WTC11 (cell line): Measurements from ENCODE around the gene BOK. TPM values are rescaled to one million over a fixed set of nuclear protein-coding genes. Genes with fewer than 3 reads are reported as not detected.
A peak's percentile ranks its signal among the peaks of the same experiment; 100 is the strongest.

Experiments used
- ATF3 ChIP-seq: sonication (generic); formaldehyde crosslinking; conservative IDR thresholded peaks from 2 replicates; pipeline ENCODE4 v1.8.1; 2022; ENCODE audit warnings: mild to moderate bottlenecking, missing genetic modification reagents
- CDX4 ChIP-seq: fragments of 250-450 bp; sonication (Bioruptor Pico); IDR thresholded peaks from 2 replicates; pipeline ENCODE4 v1.9.0; 2021; ENCODE audit warnings: moderate library complexity, mild to moderate bottlenecking, inconsistent platforms, borderline replicate concordance
- CREM ChIP-seq: sonication (generic); formaldehyde crosslinking; IDR thresholded peaks from 2 replicates; pipeline ENCODE4 v1.8.1; 2022; ENCODE audit warnings: mild to moderate bottlenecking, missing genetic modification reagents, moderate library complexity
- E2F4 ChIP-seq: sonication (generic); formaldehyde crosslinking; IDR thresholded peaks from 2 replicates; pipeline ENCODE4 v1.8.1; 2022; ENCODE audit warnings: low read depth, mild to moderate bottlenecking, moderate library complexity, missing genetic modification reagents, borderline replicate concordance
- ELF4 ChIP-seq: sonication (generic); formaldehyde crosslinking; IDR thresholded peaks from 2 replicates; pipeline ENCODE4 v1.8.1; 2022; ENCODE audit warnings: low read depth, mild to moderate bottlenecking, moderate library complexity, missing genetic modification reagents
- FOXJ3 ChIP-seq: sonication (generic); formaldehyde crosslinking; IDR thresholded peaks from 2 replicates; pipeline ENCODE4 v1.9.0; 2021; ENCODE audit warnings: missing genetic modification reagents, mild to moderate bottlenecking, borderline replicate concordance
- FOXK1 ChIP-seq: sonication (generic); formaldehyde crosslinking; IDR thresholded peaks from 2 replicates; pipeline ENCODE4 v1.8.0; 2022; ENCODE audit warnings: mild to moderate bottlenecking, moderate library complexity, missing genetic modification reagents
- FOXP4 ChIP-seq: sonication (generic); formaldehyde crosslinking; IDR thresholded peaks from 2 replicates; pipeline ENCODE4 v1.8.0; 2022; ENCODE audit warnings: mild to moderate bottlenecking, missing genetic modification reagents
- NR1H2 ChIP-seq: sonication (generic); formaldehyde crosslinking; IDR thresholded peaks from 2 replicates; pipeline ENCODE4 v1.9.0; 2021; ENCODE audit warnings: mild to moderate bottlenecking, moderate library complexity, missing genetic modification reagents
- NR2C2 ChIP-seq: sonication (generic); formaldehyde crosslinking; IDR thresholded peaks from 2 replicates; pipeline ENCODE4 v1.8.0; 2022; ENCODE audit warnings: mild to moderate bottlenecking, missing genetic modification reagents
- OVOL2 ChIP-seq: fragments of 250-450 bp; sonication (Bioruptor Pico); IDR thresholded peaks from 2 replicates; pipeline ENCODE4 v1.9.0; 2021; ENCODE audit warnings: mild to moderate bottlenecking, borderline replicate concordance
- PREB ChIP-seq: sonication (generic); formaldehyde crosslinking; IDR thresholded peaks from 2 replicates; pipeline ENCODE4 v1.8.1; 2022; ENCODE audit warnings: mild to moderate bottlenecking, missing genetic modification reagents, moderate library complexity, borderline replicate concordance
- SMAD3 ChIP-seq: sonication (generic); formaldehyde crosslinking; IDR thresholded peaks from 2 replicates; pipeline ENCODE4 v1.8.0; 2022; ENCODE audit warnings: missing genetic modification reagents, mild to moderate bottlenecking, borderline replicate concordance
- SP1 ChIP-seq: sonication (generic); formaldehyde crosslinking; conservative IDR thresholded peaks from 2 replicates; pipeline ENCODE4 v1.8.1; 2022; ENCODE audit warnings: missing genetic modification reagents
- TCF7 ChIP-seq: sonication (generic); formaldehyde crosslinking; IDR thresholded peaks from 2 replicates; pipeline ENCODE4 v1.8.0; 2022; ENCODE audit warnings: mild to moderate bottlenecking, low read depth, missing genetic modification reagents, moderate library complexity
- USF1 ChIP-seq: sonication (generic); formaldehyde crosslinking; IDR thresholded peaks from 2 replicates; pipeline ENCODE4 v1.8.0; 2022; ENCODE audit warnings: mild to moderate bottlenecking, missing genetic modification reagents
- ZBTB43 ChIP-seq: sonication (generic); formaldehyde crosslinking; IDR thresholded peaks from 2 replicates; pipeline ENCODE4 v1.8.1; 2023; ENCODE audit warnings: mild to moderate bottlenecking, missing genetic modification reagents
- ZNF232 ChIP-seq: sonication (generic); formaldehyde crosslinking; IDR thresholded peaks from 2 replicates; pipeline ENCODE4 v1.8.0; 2022; ENCODE audit warnings: mild to moderate bottlenecking, missing genetic modification reagents
- ZNF281 ChIP-seq: sonication (generic); formaldehyde crosslinking; IDR thresholded peaks from 2 replicates; pipeline ENCODE4 v1.8.0; 2023; ENCODE audit warnings: mild to moderate bottlenecking, missing genetic modification reagents
- ZNF416 ChIP-seq: fragments of 250-450 bp; sonication (Bioruptor Pico); IDR thresholded peaks from 2 replicates; pipeline ENCODE4 v1.9.0; 2021; ENCODE audit warnings: mild to moderate bottlenecking, inconsistent platforms
- ZNF425 ChIP-seq: fragments of 250-450 bp; sonication (Bioruptor Pico); conservative IDR thresholded peaks from 2 replicates; pipeline ENCODE4 v1.9.0; 2021; ENCODE audit warnings: mild to moderate bottlenecking
- ZNF671 ChIP-seq: fragments of 250-450 bp; sonication (Bioruptor Pico); IDR thresholded peaks from 2 replicates; pipeline ENCODE4 v1.8.0; 2021; ENCODE audit warnings: mild to moderate bottlenecking
- ZSCAN18 ChIP-seq: fragments of 250-450 bp; sonication (Bioruptor Pico); IDR thresholded peaks from 2 replicates; pipeline ENCODE4 v2.1.2; 2022; ENCODE audit warnings: mild to moderate bottlenecking, moderate library complexity
- total RNA-seq: library from RNA; stranded (reverse); gene quantifications from 3 replicates; pipeline ENCODE4 v1.2.3, GENCODE V29; 2021

BOK gene
- total RNA-seq, 1 experiment from 2014 or later = 39.4 TPM

- TF ChIP-seq PREB (CRISPR knock-in tag) (no peak), SP1 (CRISPR knock-in tag) (peak; percentile 98), CREM (CRISPR knock-in tag) (0 out of 2 replicates have a peak, but pooled peaks have one; percentile 61), ZNF281 (no peak), ZSCAN18 (CRISPR knock-in tag) (no peak), TCF7 (CRISPR knock-in tag) (no peak), NR1H2 (CRISPR knock-in tag) (no peak), ELF4 (CRISPR knock-in tag) (no peak), CDX4 (no peak), ZNF671 (CRISPR knock-in tag) (no peak), E2F4 (CRISPR knock-in tag) (no peak), ZBTB43 (no peak), OVOL2 (CRISPR knock-in tag) (no peak), ZNF232 (CRISPR knock-in tag) (0 out of 2 replicates have a peak, but pooled peaks have one; percentile 27), FOXJ3 (CRISPR knock-in tag) (no peak), NR2C2 (CRISPR knock-in tag) (no peak), SMAD3 (CRISPR knock-in tag) (peak; percentile 11; the same call in 1 of the 2 replicates), ZNF425 (CRISPR knock-in tag) (no peak), FOXK1 (CRISPR knock-in tag) (no peak), FOXP4 (CRISPR knock-in tag) (no peak), ZNF416 (CRISPR knock-in tag) (peak; percentile 3; the same call in 1 of the 2 replicates), USF1 (0 out of 2 replicates have a peak, but pooled peaks have one; percentile 6), ATF3 (CRISPR knock-in tag) (no peak)
Measured at GRCh38 chr2:241609859-241610793, 51.6 kb downstream of the BOK start (continued).
